RWPE2 (cell line): ENCODE measurements around the gene MYO3B.

Experiments used
- ATAC-seq: fragments of 200-7000 bp; cut with Tn5 transposase; 3 replicates; pipeline ENCODE4 v1.9.1; 2021; ENCODE audit warnings: low read depth
- DNase-seq: peaks from one replicate; pipeline ENCODE4 v3.0.0-alpha.2; 2020; ENCODE audit warnings: low spot score
- H3K27ac ChIP-seq: fragments of 450-650 bp; 2 replicates; pipeline ENCODE4 v1.5.1; 2017; ENCODE audit warnings: mild to moderate bottlenecking; ENCODE audit not compliant: poor library complexity, severe bottlenecking
- H3K27me3 ChIP-seq: fragments of 250-450 bp; sonication (Bioruptor Pico); 2 replicates; pipeline ENCODE4 v1.5.1; 2021; ENCODE audit warnings: mild to moderate bottlenecking, moderate library complexity; ENCODE audit not compliant: insufficient read depth, poor library complexity, severe bottlenecking
- H3K36me3 ChIP-seq: fragments of 250-450 bp; sonication (Bioruptor Pico); 2 replicates; pipeline ENCODE4 v1.5.1; 2020; ENCODE audit warnings: low read depth, mild to moderate bottlenecking, moderate library complexity
- H3K4me1 ChIP-seq: fragments of 250-450 bp; sonication (Bioruptor Pico); 2 replicates; pipeline ENCODE4 v1.5.1; 2021; ENCODE audit warnings: mild to moderate bottlenecking, moderate library complexity; ENCODE audit not compliant: insufficient read depth, poor library complexity, severe bottlenecking
- H3K4me3 ChIP-seq: fragments of 250-450 bp; sonication (Bioruptor Pico); 2 replicates; pipeline ENCODE4 v1.5.1; 2021; ENCODE audit warnings: mild to moderate bottlenecking, moderate library complexity; ENCODE audit not compliant: severe bottlenecking
- H3K9me3 ChIP-seq: fragments of 250-450 bp; sonication (Bioruptor Pico); 2 replicates; pipeline ENCODE4 v1.5.1; 2021; ENCODE audit warnings: mild to moderate bottlenecking, moderate library complexity; ENCODE audit not compliant: severe bottlenecking
- TF ChIP-seq, protein P1 (sequence below): fragments of 450-650 bp; IDR thresholded peaks from one replicate; pipeline ENCODE4 v1.5.1; 2017; ENCODE audit warnings: mild to moderate bottlenecking, moderate library complexity; ENCODE audit not compliant: poor library complexity, severe bottlenecking

Gene MYO3B

DNA sequence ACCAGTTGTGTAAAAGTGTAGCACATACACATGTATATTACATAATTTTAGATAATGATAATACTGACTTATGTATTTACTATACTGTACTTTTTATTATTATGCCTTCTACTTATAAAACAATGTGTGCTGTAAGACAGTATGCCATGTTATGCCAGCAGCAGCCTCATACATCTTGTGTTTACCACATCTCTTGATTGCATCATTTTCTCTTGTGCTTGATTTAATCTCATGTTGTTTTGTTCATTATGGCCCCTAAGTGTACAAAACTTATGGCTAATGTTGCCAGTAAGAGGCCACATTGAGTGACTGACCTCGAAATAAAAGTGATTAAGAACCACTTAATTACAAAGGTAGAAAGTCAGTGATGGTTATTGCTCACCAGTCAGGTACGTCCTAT lies 409.2 kb downstream of the MYO3B start:
- peaks cover 12% of the 10 kb centered on the region for H3K4me1 ChIP-seq
- no peaks in the 10 kb centered on the region for H3K9me3 ChIP-seq
- TF ChIP-seq, protein P1, sequence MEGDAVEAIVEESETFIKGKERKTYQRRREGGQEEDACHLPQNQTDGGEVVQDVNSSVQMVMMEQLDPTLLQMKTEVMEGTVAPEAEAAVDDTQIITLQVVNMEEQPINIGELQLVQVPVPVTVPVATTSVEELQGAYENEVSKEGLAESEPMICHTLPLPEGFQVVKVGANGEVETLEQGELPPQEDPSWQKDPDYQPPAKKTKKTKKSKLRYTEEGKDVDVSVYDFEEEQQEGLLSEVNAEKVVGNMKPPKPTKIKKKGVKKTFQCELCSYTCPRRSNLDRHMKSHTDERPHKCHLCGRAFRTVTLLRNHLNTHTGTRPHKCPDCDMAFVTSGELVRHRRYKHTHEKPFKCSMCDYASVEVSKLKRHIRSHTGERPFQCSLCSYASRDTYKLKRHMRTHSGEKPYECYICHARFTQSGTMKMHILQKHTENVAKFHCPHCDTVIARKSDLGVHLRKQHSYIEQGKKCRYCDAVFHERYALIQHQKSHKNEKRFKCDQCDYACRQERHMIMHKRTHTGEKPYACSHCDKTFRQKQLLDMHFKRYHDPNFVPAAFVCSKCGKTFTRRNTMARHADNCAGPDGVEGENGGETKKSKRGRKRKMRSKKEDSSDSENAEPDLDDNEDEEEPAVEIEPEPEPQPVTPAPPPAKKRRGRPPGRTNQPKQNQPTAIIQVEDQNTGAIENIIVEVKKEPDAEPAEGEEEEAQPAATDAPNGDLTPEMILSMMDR, result no peak
- H3K27ac ChIP-seq, result no peak overlapping the region
- no peak for DNase-seq
- no peak overlapping the region for H3K4me3 ChIP-seq
- H3K36me3 ChIP-seq, result no peaks in the 10 kb centered on the region
- H3K27me3 ChIP-seq, result no peaks in the 10 kb centered on the region
- ATAC-seq, result no peak

DNA sequence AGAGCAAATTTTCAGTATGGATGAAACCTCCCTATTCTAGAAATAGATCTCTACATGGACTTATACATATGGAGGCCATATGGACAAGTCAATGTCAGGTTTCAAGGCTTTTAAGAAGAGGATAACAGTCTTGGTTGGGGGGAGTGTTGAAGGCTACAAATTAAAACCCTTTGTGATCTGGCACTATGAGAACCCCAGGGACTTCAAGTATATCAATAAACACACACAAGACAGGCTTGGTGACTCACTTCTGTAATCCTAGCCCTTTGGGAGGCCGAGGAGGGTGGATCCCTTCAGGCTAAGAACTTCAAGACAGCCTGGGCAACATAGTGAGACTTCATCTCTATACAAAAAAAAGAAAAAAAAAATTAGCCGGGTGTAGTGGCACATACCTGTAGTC lies 410.0 kb downstream of the MYO3B start:
- DNase-seq (no peak), ATAC-seq (peak; percentile 62; the same call in 2 of the 3 replicates)
- TF ChIP-seq, protein P1, result no peak
- Histone ChIP-seq H3K27me3 (no peaks in the 10 kb centered on the region), H3K9me3 (no peaks in the 10 kb centered on the region), H3K4me3 (no peak overlapping the region), H3K4me1 (peaks cover 12% of the 10 kb centered on the region), H3K27ac (no peak overlapping the region), H3K36me3 (no peaks in the 10 kb centered on the region)

DNA sequence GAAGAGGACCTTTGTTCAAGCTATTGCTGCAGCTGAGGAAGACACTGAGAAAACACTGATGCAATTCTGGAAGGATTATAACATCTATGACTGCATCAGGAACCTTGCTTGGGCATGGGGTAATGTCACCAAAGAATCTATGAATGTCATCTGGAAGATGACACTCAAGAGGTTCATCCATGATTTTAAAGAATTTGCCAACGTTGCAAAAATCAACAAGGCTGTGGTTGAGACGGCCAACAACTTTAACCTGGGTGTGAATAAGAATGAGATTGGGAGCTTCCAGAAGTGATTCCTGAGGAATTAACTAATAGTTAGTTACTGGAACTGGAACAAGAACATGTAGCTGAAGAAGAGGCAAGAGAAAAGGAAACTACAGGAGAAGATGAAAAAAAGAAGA lies 410.8 kb downstream of the MYO3B start:
- Histone ChIP-seq H3K4me3 (no peak overlapping the region), H3K9me3 (no peaks in the 10 kb centered on the region), H3K4me1 (peaks cover 12% of the 10 kb centered on the region), H3K36me3 (no peaks in the 10 kb centered on the region), H3K27me3 (no peaks in the 10 kb centered on the region), H3K27ac (no peak overlapping the region)
- TF ChIP-seq, protein P1, result no peak
- DNase-seq (no peak), ATAC-seq (no peak)

DNA sequence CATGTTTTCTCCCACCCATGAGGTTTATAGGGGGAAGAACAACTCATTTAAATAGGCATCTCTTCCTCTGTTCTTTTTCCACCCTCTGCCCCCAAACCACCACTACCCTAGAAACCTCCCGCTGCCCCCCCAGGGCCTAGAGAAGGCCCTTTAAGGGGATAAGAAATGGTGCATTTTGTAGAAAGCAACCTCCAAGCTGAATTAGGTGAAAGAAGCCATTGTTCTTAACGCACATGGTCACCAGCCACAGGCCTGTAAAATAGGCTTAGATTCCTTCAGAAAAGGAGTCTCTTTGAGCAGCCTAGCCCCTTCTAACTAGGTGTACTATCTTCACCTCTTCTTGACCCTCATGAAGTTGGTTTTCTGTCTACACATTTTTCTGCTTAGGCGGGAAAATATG lies 418.6 kb downstream of the MYO3B start:
- Histone ChIP-seq H3K9me3 (no peaks in the 10 kb centered on the region), H3K27me3 (no peaks in the 10 kb centered on the region), H3K4me3 (no peak overlapping the region), H3K27ac (no peak overlapping the region), H3K4me1 (no peaks in the 10 kb centered on the region), H3K36me3 (no peaks in the 10 kb centered on the region)
- ATAC-seq, result no peak
- TF ChIP-seq, protein P1, result no peak
- no peak for DNase-seq

DNA sequence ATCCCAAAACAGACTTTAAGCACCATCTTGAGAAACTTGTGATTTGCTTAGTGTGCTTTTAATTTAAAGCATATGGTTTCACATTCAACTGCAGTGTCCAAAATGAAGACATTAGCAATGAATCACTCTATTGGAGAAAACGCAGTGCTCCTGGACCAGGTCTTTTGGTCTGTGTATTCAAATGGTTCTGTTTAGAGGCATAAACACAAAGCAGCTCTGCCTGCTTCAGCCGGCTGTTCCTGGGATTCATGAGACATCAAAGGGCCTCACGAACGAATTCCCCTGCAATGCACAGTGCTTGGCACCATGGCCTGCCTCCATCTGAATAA lies 420.1 kb downstream of the MYO3B start:
- no peak for DNase-seq
- H3K27ac ChIP-seq, result no peak overlapping the region
- TF ChIP-seq, protein P1, result no peak
- no peaks in the 10 kb centered on the region for H3K36me3 ChIP-seq
- no peaks in the 10 kb centered on the region for H3K9me3 ChIP-seq
- H3K4me3 ChIP-seq, result no peak overlapping the region
- H3K4me1 ChIP-seq, result no peaks in the 10 kb centered on the region
- ATAC-seq, result no peak
- no peaks in the 10 kb centered on the region for H3K27me3 ChIP-seq
